Neutrophil (primary cell): ENCODE results near the gene RASSF3.

Experiments
- H3K27ac ChIP-seq: fragments of 200-600 bp; sonication (generic); 2 replicates; pipeline ENCODE4 v1.5.1; 2016; ENCODE audit warnings: mild to moderate bottlenecking, moderate library complexity
- H3K27me3 ChIP-seq: fragments of 200-600 bp; sonication (generic); 2 replicates; pipeline ENCODE4 v1.6.0; 2016; ENCODE audit warnings: mild to moderate bottlenecking
- H3K36me3 ChIP-seq: fragments of 200-600 bp; sonication (generic); 2 replicates; pipeline ENCODE4 v1.5.1; 2017
- H3K4me1 ChIP-seq, 2 experiments: fragments of 200-600 bp in 1 of 2; sonication (generic) in 1 of 2; 1 replicate in 1 of 2; 2 replicates in 1 of 2; pipeline versions ENCODE4 v1.5.1 to v1.6.1; 2013 to 2016; ENCODE audit warnings: low read depth in 1 of 2, low read length in 1 of 2, mild to moderate bottlenecking in 1 of 2, moderate library complexity in 1 of 2; ENCODE audit not compliant: control insufficient read depth in 1 of 2, insufficient read depth in 1 of 2
- H3K4me3 ChIP-seq, 2 experiments: fragments of 200-600 bp in 1 of 2; sonication (generic) in 1 of 2; 1 replicate in 1 of 2; 2 replicates in 1 of 2; pipeline ENCODE4 v1.5.1; 2013 to 2016; ENCODE audit warnings: low read depth in 1 of 2, low read length in 1 of 2, mild to moderate bottlenecking in 1 of 2, moderate library complexity in 1 of 2
- H3K9me3 ChIP-seq: fragments of 200-600 bp; sonication (generic); 2 replicates; pipeline ENCODE4 v1.5.1; 2016
- CTCF ChIP-seq: fragments of 200-600 bp; sonication (generic); IDR thresholded peaks from 2 replicates; pipeline ENCODE4 v1.5.1; 2016; ENCODE audit warnings: antibody characterized with exemption

The RASSF3 gene

GRCh38 chr12:64745980-64746379 lies 135.7 kb downstream of the RASSF3 start:
- Histone ChIP-seq H3K36me3 (peaks cover 40% of the 10 kb centered on the region), H3K27ac (peak overlapping the region; percentile 58), H3K9me3 (no peaks in the 10 kb centered on the region), H3K4me1 (peaks cover 55 to 68% of the 10 kb centered on the region in 2 experiments), H3K27me3 (no peaks in the 10 kb centered on the region), H3K4me3 (no peak overlapping the region)
- TF ChIP-seq CTCF = no peak

GRCh38 chr12:64746663-64747062 lies 136.4 kb downstream of the RASSF3 start:
- H3K27ac ChIP-seq = peak overlapping the region; percentile 58
- no peak overlapping the region for H3K4me3 ChIP-seq
- H3K36me3 ChIP-seq = peaks cover 40% of the 10 kb centered on the region
- H3K27me3 ChIP-seq = no peaks in the 10 kb centered on the region
- no peaks in the 10 kb centered on the region for H3K9me3 ChIP-seq
- TF ChIP-seq CTCF = no peak
- peaks cover 55 to 68% of the 10 kb centered on the region in 2 experiments for H3K4me1 ChIP-seq
